ENCODE results near the gene FNBP1. TPM values are rescaled to one million over a fixed set of nuclear protein-coding genes. Genes with fewer than 3 reads are reported as not detected.
A peak's percentile ranks its signal among the peaks of the same experiment; 100 is the strongest.

FNBP1 gene
- total and polyA plus RNA-seq, 2 of the 13 experiments (the other 11 are each of a cell fraction or from before 2014, with no cell fraction given) = 5.4 to 19.5 TPM

GRCh38 chr9:130043654-130044623 lies 950 bp upstream of the FNBP1 start (continued):
- TF ChIP-seq RFXANK (CRISPR knock-in tag; IDR thresholded peaks at IDR 0.05) (no peak), RXRA (CRISPR knock-in tag; IDR thresholded peaks at IDR 0.05) (peak; percentile 75), TEAD2 (CRISPR knock-in tag; IDR thresholded peaks at IDR 0.05) (no peak), TBP (CRISPR knock-in tag; IDR thresholded peaks at IDR 0.05) (no peak), HDAC6 (IDR thresholded peaks at IDR 0.05; ENCODE audit: low read depth, low read length) (no peak), TIGD3 (CRISPR knock-in tag; IDR thresholded peaks at IDR 0.05; ENCODE audit: borderline replicate concordance) (no peak), ZNF335 (CRISPR knock-in tag; IDR thresholded peaks at IDR 0.05) (no peak), NR2C2 (CRISPR knock-in tag; IDR thresholded peaks at IDR 0.05; ENCODE audit: borderline replicate concordance) (peak; percentile 49; the same call in 1 of the 2 replicates), ZNF224 (CRISPR knock-in tag; IDR thresholded peaks at IDR 0.05) (no peak), ZSCAN9 (CRISPR knock-in tag; IDR thresholded peaks at IDR 0.05; ENCODE audit: borderline replicate concordance) (peak; percentile 70), AKNA (CRISPR knock-in tag; IDR thresholded peaks at IDR 0.05; ENCODE audit: borderline replicate concordance) (no peak), PPARG (CRISPR knock-in tag; conservative IDR thresholded peaks at IDR 0.05) (no peak), ZKSCAN5 (CRISPR knock-in tag; IDR thresholded peaks at IDR 0.05) (no peak), HES4 (CRISPR knock-in tag; IDR thresholded peaks at IDR 0.05; ENCODE audit: borderline replicate concordance) (no peak), GTF3A (CRISPR knock-in tag; conservative IDR thresholded peaks at IDR 0.05) (no peak), NFYC (CRISPR knock-in tag; IDR thresholded peaks at IDR 0.05) (no peak), ZNF256 (CRISPR knock-in tag; conservative IDR thresholded peaks at IDR 0.05) (no peak; the same call in none of the 2 replicates), ZNF280D (CRISPR knock-in tag; IDR thresholded peaks at IDR 0.05) (no peak)
- TF ChIP-seq, protein P1, sequence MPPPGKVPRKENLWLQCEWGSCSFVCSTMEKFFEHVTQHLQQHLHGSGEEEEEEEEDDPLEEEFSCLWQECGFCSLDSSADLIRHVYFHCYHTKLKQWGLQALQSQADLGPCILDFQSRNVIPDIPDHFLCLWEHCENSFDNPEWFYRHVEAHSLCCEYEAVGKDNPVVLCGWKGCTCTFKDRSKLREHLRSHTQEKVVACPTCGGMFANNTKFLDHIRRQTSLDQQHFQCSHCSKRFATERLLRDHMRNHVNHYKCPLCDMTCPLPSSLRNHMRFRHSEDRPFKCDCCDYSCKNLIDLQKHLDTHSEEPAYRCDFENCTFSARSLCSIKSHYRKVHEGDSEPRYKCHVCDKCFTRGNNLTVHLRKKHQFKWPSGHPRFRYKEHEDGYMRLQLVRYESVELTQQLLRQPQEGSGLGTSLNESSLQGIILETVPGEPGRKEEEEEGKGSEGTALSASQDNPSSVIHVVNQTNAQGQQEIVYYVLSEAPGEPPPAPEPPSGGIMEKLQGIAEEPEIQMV (CRISPR knock-in tag; IDR thresholded peaks at IDR 0.05; ENCODE audit: low read depth) = 0 out of 2 replicates have a peak, but pooled peaks have one; percentile 52
